Spleen (tissue), 11 donors: ENCODE results near the gene YPEL3. TPM values are rescaled to one million over a fixed set of nuclear protein-coding genes. Genes with fewer than 3 reads are reported as not detected.
A peak's percentile ranks its signal among the peaks of the same experiment; 100 is the strongest.

Source experiments
- DNase-seq: peaks from one replicate; pipeline ENCODE4 v3.0.0-alpha.2; 2020
- H3K27ac ChIP-seq, 8 donors: fragments of 200-600 bp; sonication (generic) in 7 of 8; 1 replicate in 4 of 8; 2 replicates in 4 of 8; pipeline versions ENCODE4 v1.5.0 to v1.8.0; 2016 to 2021; ENCODE audit warnings: inconsistent platforms in 4 of 8, mild to moderate bottlenecking in 4 of 8, moderate library complexity in 1 of 8
- H3K27me3 ChIP-seq, 7 donors: fragments of 200-600 bp; sonication (generic) in 6 of 7; replicated peaks in 1 of 7; 1 replicate in 4 of 7; 2 replicates in 3 of 7; pipeline versions ENCODE4 v1.5.0 to v1.8.0; 2016 to 2021; ENCODE audit warnings: inconsistent platforms in 3 of 7, mild to moderate bottlenecking in 1 of 7
- H3K36me3 ChIP-seq, 6 donors: fragments of 200-600 bp; sonication (generic) in 5 of 6; 1 replicate in 4 of 6; 2 replicates in 2 of 6; pipeline versions ENCODE4 v1.5.0 to v1.8.0; 2016 to 2021; ENCODE audit warnings: inconsistent platforms in 2 of 6
- H3K4me1 ChIP-seq, 6 donors: fragments of 200-600 bp; sonication (generic) in 5 of 6; 1 replicate in 3 of 6; 2 replicates in 3 of 6; pipeline versions ENCODE4 v1.5.0 to v1.8.0; 2016 to 2021; ENCODE audit warnings: inconsistent platforms in 3 of 6
- H3K4me3 ChIP-seq, 8 donors: fragments of 200-600 bp; sonication (generic) in 7 of 8; 1 replicate in 4 of 8; 2 replicates in 4 of 8; pipeline versions ENCODE4 v1.5.0 to v1.8.0; 2016 to 2021; ENCODE audit warnings: inconsistent platforms in 4 of 8, mild to moderate bottlenecking in 4 of 8, moderate library complexity in 2 of 8
- H3K9me3 ChIP-seq, 8 donors: fragments of 200-600 bp; sonication (generic) in 7 of 8; 1 replicate in 4 of 8; 2 replicates in 4 of 8; pipeline versions ENCODE4 v1.5.0 to v1.8.0; 2016 to 2021; ENCODE audit warnings: inconsistent platforms in 4 of 8
- POLR2A ChIP-seq, 3 donors: fragments of 450-650 bp; IDR thresholded peaks; one replicate each; pipeline ENCODE4 v1.5.1; 2017; ENCODE audit warnings: antibody characterized with exemption in 3 of 3, mild to moderate bottlenecking in 1 of 3
- POLR2AphosphoS5 ChIP-seq, 3 donors: sonication (generic); formaldehyde crosslinking; IDR thresholded peaks; one replicate each; pipeline ENCODE4 v1.5.1; 2017; ENCODE audit warnings: antibody characterized with exemption in 3 of 3
- WGBS, 5 donors: extraction: QIAGEN DNeasy Blood & Tissue Kit in 3 of 5; methylation state at CpG; one replicate each; pipeline versions ENCODE4 v1.1.5 to v1.1.7; 2013 to 2018; 5-methylcytosine and 5-hydroxymethylcytosine counted together
- intact Hi-C: fragments of 100-400 bp; cut with DNase I; formaldehyde crosslinking; loops from one replicate; pipeline ENCODE4 v1.15.0; 2023; ENCODE audit warnings: low total_unique reads
- polyA plus RNA-seq, 3 donors: library from polyadenylated mRNA; stranded (reverse); fragments of 200-250 nt; gene quantifications; one replicate each; pipeline ENCODE4 v1.2.1, GENCODE V29; 2013
- total RNA-seq, 7 donors: library from RNA; depleted of rRNA in 3 of 7; stranded (reverse); fragments of >200 nt in 3 of 7; fragmentation: NEBNext Ultra II Directional in 4 of 7; extraction: Animal tissue kit (Norgen Biotek cat#: 25700) in 4 of 7; gene quantifications; one replicate each; pipeline versions ENCODE4 v1.1.0 to v1.2.1, GENCODE V29; 2016 to 2021
- TF ChIP-seq, protein P1 (sequence below), 11 experiments: fragments of 200-600 bp in 7 of 11; fragments of 450-650 bp in 4 of 11; sonication (generic) in 4 of 11; IDR thresholded peaks in 8 of 11; conservative IDR thresholded peaks in 3 of 11; 1 replicate in 7 of 11; 2 replicates in 4 of 11; pipeline versions ENCODE4 v1.4.0 to v1.8.0; 2016 to 2021; ENCODE audit warnings: antibody characterized with exemption in 11 of 11, inconsistent platforms in 4 of 11, mild to moderate bottlenecking in 1 of 11
- donor health status: healthy with polysubstance abuse.
- donor health status: DM: no; HTN: no; CAD: no; lungs with moderate emphysema.
- donor health status: DM: no; HTN: no; CAD: no.
- donor health status: Bipolar disorder and iron deficiency.
- donor health status: healthy.
- donor health status: DM: no; HTN: no; CAD: no.
- donor health status: DM: yes; HTN: yes; CAD: no.

YPEL3 gene
- total and polyA plus RNA-seq, 10 donors: 108 to 234 (median 143) TPM

DNA sequence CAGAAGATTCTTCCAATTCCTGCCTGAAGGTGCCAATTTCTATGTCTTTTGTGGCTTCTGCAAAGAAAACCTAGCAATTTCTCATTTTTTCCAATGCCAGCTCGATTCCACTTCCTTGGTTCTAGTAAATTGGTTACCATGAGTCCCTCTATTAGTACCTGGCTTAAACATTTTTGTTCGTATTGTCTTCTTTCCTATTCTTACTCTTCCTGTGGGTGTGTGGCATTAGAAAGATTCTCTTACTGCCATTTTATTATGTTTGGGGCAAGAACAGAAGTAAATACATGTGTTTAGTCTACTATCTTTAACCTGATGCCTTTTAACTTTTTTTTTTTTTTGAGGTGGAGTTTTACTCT is 47.3 kb upstream of the YPEL3 start:
- peaks cover 0 to 60% (median 13%) of the 10 kb centered on the region in 6 donors for H3K4me1 ChIP-seq
- H3K27me3 ChIP-seq: no peaks in the 10 kb centered on the region
- no peak for TF ChIP-seq POLR2AphosphoS5 (IDR thresholded peaks at IDR 0.05)
- TF ChIP-seq, protein P1, sequence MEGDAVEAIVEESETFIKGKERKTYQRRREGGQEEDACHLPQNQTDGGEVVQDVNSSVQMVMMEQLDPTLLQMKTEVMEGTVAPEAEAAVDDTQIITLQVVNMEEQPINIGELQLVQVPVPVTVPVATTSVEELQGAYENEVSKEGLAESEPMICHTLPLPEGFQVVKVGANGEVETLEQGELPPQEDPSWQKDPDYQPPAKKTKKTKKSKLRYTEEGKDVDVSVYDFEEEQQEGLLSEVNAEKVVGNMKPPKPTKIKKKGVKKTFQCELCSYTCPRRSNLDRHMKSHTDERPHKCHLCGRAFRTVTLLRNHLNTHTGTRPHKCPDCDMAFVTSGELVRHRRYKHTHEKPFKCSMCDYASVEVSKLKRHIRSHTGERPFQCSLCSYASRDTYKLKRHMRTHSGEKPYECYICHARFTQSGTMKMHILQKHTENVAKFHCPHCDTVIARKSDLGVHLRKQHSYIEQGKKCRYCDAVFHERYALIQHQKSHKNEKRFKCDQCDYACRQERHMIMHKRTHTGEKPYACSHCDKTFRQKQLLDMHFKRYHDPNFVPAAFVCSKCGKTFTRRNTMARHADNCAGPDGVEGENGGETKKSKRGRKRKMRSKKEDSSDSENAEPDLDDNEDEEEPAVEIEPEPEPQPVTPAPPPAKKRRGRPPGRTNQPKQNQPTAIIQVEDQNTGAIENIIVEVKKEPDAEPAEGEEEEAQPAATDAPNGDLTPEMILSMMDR (IDR thresholded peaks at IDR 0.05 in 8 of 11, conservative IDR thresholded peaks at IDR 0.05 in 3 of 11): no peak
- TF ChIP-seq POLR2A (IDR thresholded peaks at IDR 0.05): no peak
- 57 to 74% (median 62%) methylated on average over 2 of the region's 2 CpGs for WGBS, 5 donors
- no peaks in the 10 kb centered on the region for H3K9me3 ChIP-seq
- H3K36me3 ChIP-seq: no peaks in the 10 kb centered on the region
- peak overlapping the region in 1 of 8 donors; percentile 26 for H3K27ac ChIP-seq
- intact Hi-C loops: no loop called here
- DNase-seq: no peak
- no peak overlapping the region for H3K4me3 ChIP-seq

DNA sequence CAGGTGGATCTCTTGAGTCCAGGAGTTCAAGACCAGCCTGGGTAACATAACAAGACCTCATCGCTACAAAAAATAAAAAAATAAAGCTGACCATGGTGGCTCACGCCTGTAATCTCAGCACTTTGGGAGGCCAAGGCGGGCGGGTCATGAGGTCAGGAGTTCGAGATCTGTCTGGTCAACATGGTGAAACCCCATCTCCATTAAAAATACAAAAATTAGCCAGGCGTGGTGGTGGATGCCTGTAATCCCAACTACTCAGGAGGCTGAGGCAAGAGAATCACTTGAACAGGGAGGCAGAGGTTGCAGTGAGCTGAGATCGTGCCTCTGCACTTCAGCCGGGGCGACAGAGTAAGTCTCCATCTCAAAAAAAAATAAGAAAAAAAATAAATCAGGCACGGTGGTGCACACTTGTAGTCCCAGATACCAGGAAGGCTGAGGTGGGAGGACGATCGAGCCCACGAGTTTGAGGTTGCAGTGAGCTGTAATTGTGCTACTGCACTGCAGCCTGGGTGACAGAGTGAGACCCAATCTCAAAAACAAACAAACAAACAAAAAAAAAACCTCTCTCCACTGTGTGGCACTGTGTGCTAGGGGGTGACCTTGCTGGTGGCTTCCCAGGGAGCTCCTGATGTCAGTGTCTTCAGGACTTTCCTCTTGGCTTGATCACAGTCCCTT is 46.8 kb upstream of the YPEL3 start:
- intact Hi-C loops: no loop called here
- TF ChIP-seq, protein P1 (IDR thresholded peaks at IDR 0.05 in 8 of 11, conservative IDR thresholded peaks at IDR 0.05 in 3 of 11): peak in 5 of 11 experiments; percentile 17 to 34 (median 22)
- no peak for TF ChIP-seq POLR2AphosphoS5 (IDR thresholded peaks at IDR 0.05)
- Histone ChIP-seq H3K4me1 (peaks cover 0 to 61% (median 13%) of the 10 kb centered on the region in 6 donors), H3K4me3 (no peak overlapping the region), H3K27me3 (no peaks in the 10 kb centered on the region), H3K27ac (peak overlapping the region in 1 of 8 donors; percentile 26), H3K36me3 (no peaks in the 10 kb centered on the region), H3K9me3 (no peaks in the 10 kb centered on the region)
- WGBS, 5 donors: 76 to 85% (median 82%) methylated on average over 13 of the region's 13 CpGs
- DNase-seq: no peak

- H3K4me1 ChIP-seq: peaks cover 0 to 61% (median 17%) of the 10 kb centered on the region in 6 donors
- DNase-seq: no peak
- H3K36me3 ChIP-seq: no peaks in the 10 kb centered on the region
- no peaks in the 10 kb centered on the region for H3K27me3 ChIP-seq
- no peak for TF ChIP-seq POLR2A (IDR thresholded peaks at IDR 0.05)
- TF ChIP-seq, protein P1 (IDR thresholded peaks at IDR 0.05 in 8 of 11, conservative IDR thresholded peaks at IDR 0.05 in 3 of 11): no peak
- no peak for TF ChIP-seq POLR2AphosphoS5 (IDR thresholded peaks at IDR 0.05)
- H3K9me3 ChIP-seq: no peaks in the 10 kb centered on the region
- intact Hi-C loops: no loop called here
- peak overlapping the region in 1 of 8 donors; percentile 74 for H3K27ac ChIP-seq
- 81 to 100% (median 97%) methylated on average over 2 of the region's 2 CpGs for WGBS, 5 donors
- no peak overlapping the region for H3K4me3 ChIP-seq
Observed at GRCh38 chr16:30141750-30142149, 45.7 kb upstream of the YPEL3 start.

DNA sequence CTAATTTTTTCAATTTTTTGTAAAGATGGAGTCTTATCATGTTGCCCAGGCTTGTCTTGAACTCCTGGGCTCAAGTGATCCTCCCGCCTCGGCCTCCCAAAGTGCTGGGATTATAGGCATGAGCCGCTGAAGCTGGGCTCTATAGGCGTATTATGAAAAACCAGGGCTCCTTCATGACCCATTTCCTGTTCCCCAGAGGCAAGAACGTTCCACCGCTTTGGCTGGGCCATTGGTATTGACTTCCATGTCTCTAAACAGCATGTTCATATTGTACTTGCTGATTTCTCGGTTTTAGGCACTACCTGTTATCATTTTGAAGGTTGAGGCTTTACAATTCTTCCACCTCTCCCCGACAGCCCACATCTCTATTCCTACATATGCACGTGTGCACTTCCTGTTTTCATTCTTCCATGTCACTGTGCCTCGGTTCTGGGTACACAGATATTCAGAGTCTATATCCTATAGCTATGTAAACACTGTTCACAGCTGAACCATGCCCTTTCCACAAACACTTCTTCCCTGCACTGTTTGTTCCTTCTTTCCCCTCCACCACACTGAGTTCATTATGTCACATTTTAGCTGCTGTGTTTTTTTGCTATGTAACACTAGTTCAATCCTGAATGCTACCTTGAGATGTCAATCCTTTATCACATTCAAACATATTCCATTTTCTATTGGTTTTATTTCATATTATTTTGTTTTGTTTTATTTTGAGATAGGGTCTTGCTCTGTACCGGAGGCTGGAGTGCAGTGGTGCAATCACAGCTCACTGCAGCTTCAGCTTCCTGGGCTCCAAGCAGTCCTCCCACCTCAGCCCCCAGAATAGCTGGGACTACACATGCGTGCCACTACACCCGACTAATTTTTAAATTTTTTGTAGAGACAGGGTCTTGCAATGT is 43.8 kb upstream of the YPEL3 start:
- H3K36me3 ChIP-seq: no peaks in the 10 kb centered on the region
- TF ChIP-seq, protein P1 (IDR thresholded peaks at IDR 0.05 in 8 of 11, conservative IDR thresholded peaks at IDR 0.05 in 3 of 11): no peak
- no peak for TF ChIP-seq POLR2A (IDR thresholded peaks at IDR 0.05)
- intact Hi-C loops: no loop called here
- H3K4me3 ChIP-seq: peak overlapping the region in 1 of 8 donors; percentile 27
- H3K9me3 ChIP-seq: no peaks in the 10 kb centered on the region
- peak overlapping the region in 4 of 8 donors; percentile 6 to 74 (median 53) for H3K27ac ChIP-seq
- H3K4me1 ChIP-seq: peaks cover 0 to 62% (median 18%) of the 10 kb centered on the region in 6 donors
- DNase-seq: no peak
- H3K27me3 ChIP-seq: no peaks in the 10 kb centered on the region
- WGBS, 5 donors: 51 to 65% (median 60%) methylated on average over 13 of the region's 13 CpGs
